Stimulated activated naive B cell treated with anti-CD40 and anti-IgM and Interleukin-4, amounts not matched to agents 10 μg/mL and 1 μg/mL and 100 μg/mL, for 72 hours (primary cell): ENCODE data around the gene STN1.

ENCODE experiments used
- ATAC-seq, 2 donors: fragments of 150-1000 bp; cut with Tn5 transposase; replicated peaks; 2 replicates each; pipeline ENCODE4 v1.10.0; 2021; ENCODE audit warnings: moderate library complexity in 1 of 2
- DNase-seq: peaks from one replicate; pipeline ENCODE4 v3.0.0; 2021
- H3K27ac Mint-ChIP-seq: one replicate; pipeline ENCODE4 v1.8.0; 2022; ENCODE audit warnings: mild to moderate bottlenecking, mixed read lengths
- H3K27me3 Mint-ChIP-seq, 2 donors: one replicate each; pipeline ENCODE4 v1.8.0; 2022; ENCODE audit warnings: mixed read lengths in 2 of 2
- H3K36me3 Mint-ChIP-seq, 2 donors: one replicate each; pipeline ENCODE4 v1.8.0; 2022; ENCODE audit warnings: mixed read lengths in 2 of 2, mild to moderate bottlenecking in 1 of 2
- H3K4me1 Mint-ChIP-seq, 2 donors: one replicate each; pipeline ENCODE4 v1.8.0; 2022; ENCODE audit warnings: mixed read lengths in 2 of 2, mild to moderate bottlenecking in 1 of 2
- H3K4me3 Mint-ChIP-seq, 2 donors: one replicate each; pipeline ENCODE4 v1.8.0; 2022; ENCODE audit warnings: mild to moderate bottlenecking in 2 of 2, mixed read lengths in 2 of 2, moderate library complexity in 1 of 2
- H3K9me3 Mint-ChIP-seq, 2 donors: one replicate each; pipeline ENCODE4 v1.8.0; 2022; ENCODE audit warnings: mixed read lengths in 2 of 2, mild to moderate bottlenecking in 1 of 2

STN1 gene

GRCh38 chr10:103934308-103934707 is 16.3 kb upstream of the STN1 start:
- no peaks in the 10 kb centered on the region for H3K27me3 Mint-ChIP-seq
- no peaks in the 10 kb centered on the region for H3K4me1 Mint-ChIP-seq
- no peaks in the 10 kb centered on the region for H3K9me3 Mint-ChIP-seq
- no peak overlapping the region for H3K4me3 Mint-ChIP-seq
- no peaks in the 10 kb centered on the region for H3K36me3 Mint-ChIP-seq
- ATAC-seq = no peak
- H3K27ac Mint-ChIP-seq = no peak overlapping the region
- DNase-seq = no peak

GRCh38 chr10:103933557-103934121 is 15.7 kb upstream of the STN1 start:
- no peaks in the 10 kb centered on the region for H3K4me1 Mint-ChIP-seq
- H3K27me3 Mint-ChIP-seq = no peaks in the 10 kb centered on the region
- H3K36me3 Mint-ChIP-seq = no peaks in the 10 kb centered on the region
- no peak for DNase-seq
- H3K27ac Mint-ChIP-seq = no peak overlapping the region
- no peaks in the 10 kb centered on the region for H3K9me3 Mint-ChIP-seq
- no peak overlapping the region for H3K4me3 Mint-ChIP-seq
- ATAC-seq = no peak

GRCh38 chr10:103932971-103933370 is 15.0 kb upstream of the STN1 start:
- no peaks in the 10 kb centered on the region for H3K27me3 Mint-ChIP-seq
- H3K36me3 Mint-ChIP-seq = no peaks in the 10 kb centered on the region

GRCh38 chr10:103932271-103932670 is 14.3 kb upstream of the STN1 start:
- Mint-ChIP-seq H3K27ac (no peak overlapping the region), H3K4me3 (no peak overlapping the region), H3K4me1 (no peaks in the 10 kb centered on the region)

More at GRCh38 chr10:103932971-103933370, 15.0 kb upstream of the STN1 start:
- ATAC-seq = no peak
- Mint-ChIP-seq H3K4me3 (no peak overlapping the region), H3K4me1 (no peaks in the 10 kb centered on the region), H3K9me3 (no peaks in the 10 kb centered on the region), H3K27ac (no peak overlapping the region)
- no peak for DNase-seq

GRCh38 chr10:103931603-103932002 is 13.6 kb upstream of the STN1 start:
- H3K27ac Mint-ChIP-seq = no peak overlapping the region
- no peak overlapping the region for H3K4me3 Mint-ChIP-seq
- H3K9me3 Mint-ChIP-seq = no peaks in the 10 kb centered on the region
- no peaks in the 10 kb centered on the region for H3K27me3 Mint-ChIP-seq
- ATAC-seq (no peak), DNase-seq (no peak)
- H3K36me3 Mint-ChIP-seq = no peaks in the 10 kb centered on the region
- H3K4me1 Mint-ChIP-seq = no peaks in the 10 kb centered on the region

More at GRCh38 chr10:103932271-103932670, 14.3 kb upstream of the STN1 start:
- no peaks in the 10 kb centered on the region for H3K9me3 Mint-ChIP-seq
- DNase-seq (no peak), ATAC-seq (no peak)
- no peaks in the 10 kb centered on the region for H3K27me3 Mint-ChIP-seq
- H3K36me3 Mint-ChIP-seq = no peaks in the 10 kb centered on the region

- Mint-ChIP-seq H3K4me1 (no peaks in the 10 kb centered on the region), H3K4me3 (no peak overlapping the region), H3K9me3 (no peaks in the 10 kb centered on the region), H3K27me3 (peaks cover 0 to 4% of the 10 kb centered on the region in 2 donors), H3K36me3 (no peaks in the 10 kb centered on the region), H3K27ac (no peak overlapping the region)
- DNase-seq (no peak), ATAC-seq (no peak)
Measured at GRCh38 chr10:103930881-103931280, 12.9 kb upstream of the STN1 start.

GRCh38 chr10:103930449-103930848 is 12.5 kb upstream of the STN1 start:
- Mint-ChIP-seq H3K27ac (no peak overlapping the region), H3K36me3 (no peaks in the 10 kb centered on the region), H3K4me1 (no peaks in the 10 kb centered on the region), H3K27me3 (peaks cover 0 to 4% of the 10 kb centered on the region in 2 donors), H3K4me3 (no peak overlapping the region), H3K9me3 (no peaks in the 10 kb centered on the region)
- no peak for ATAC-seq
- no peak for DNase-seq

- Mint-ChIP-seq H3K4me1 (no peaks in the 10 kb centered on the region), H3K9me3 (no peaks in the 10 kb centered on the region), H3K27ac (no peak overlapping the region), H3K4me3 (no peak overlapping the region), H3K36me3 (no peaks in the 10 kb centered on the region), H3K27me3 (peaks cover 0 to 4% of the 10 kb centered on the region in 2 donors)
- DNase-seq (no peak), ATAC-seq (no peak)
Measured at GRCh38 chr10:103929381-103929921, 11.5 kb upstream of the STN1 start.

- Mint-ChIP-seq H3K4me1 (no peaks in the 10 kb centered on the region), H3K27ac (no peak overlapping the region), H3K36me3 (no peaks in the 10 kb centered on the region), H3K9me3 (no peaks in the 10 kb centered on the region), H3K4me3 (no peak overlapping the region), H3K27me3 (peaks cover 0 to 4% of the 10 kb centered on the region in 2 donors)
- DNase-seq (no peak), ATAC-seq (no peak)
Measured at GRCh38 chr10:103928784-103929183, 10.8 kb upstream of the STN1 start.

GRCh38 chr10:103926722-103927319 is 8.8 kb upstream of the STN1 start:
- no peaks in the 10 kb centered on the region for H3K9me3 Mint-ChIP-seq
- no peak overlapping the region for H3K27ac Mint-ChIP-seq
- H3K36me3 Mint-ChIP-seq = no peaks in the 10 kb centered on the region
- peaks cover 0 to 4% of the 10 kb centered on the region in 2 donors for H3K27me3 Mint-ChIP-seq
- DNase-seq (no peak), ATAC-seq (no peak)
- H3K4me1 Mint-ChIP-seq = no peaks in the 10 kb centered on the region
- no peak overlapping the region for H3K4me3 Mint-ChIP-seq

- H3K36me3 Mint-ChIP-seq = no peaks in the 10 kb centered on the region
- H3K27ac Mint-ChIP-seq = no peak overlapping the region
- H3K9me3 Mint-ChIP-seq = no peaks in the 10 kb centered on the region
- no peak overlapping the region for H3K4me3 Mint-ChIP-seq
- H3K4me1 Mint-ChIP-seq = no peaks in the 10 kb centered on the region
- peaks cover 0 to 4% of the 10 kb centered on the region in 2 donors for H3K27me3 Mint-ChIP-seq
- no peak for DNase-seq
- ATAC-seq = no peak
Measured at GRCh38 chr10:103925591-103925990, 7.6 kb upstream of the STN1 start.

GRCh38 chr10:103923502-103923901 is 5.5 kb upstream of the STN1 start:
- Mint-ChIP-seq H3K4me1 (peaks cover 0 to 6% of the 10 kb centered on the region in 2 donors), H3K27ac (no peak overlapping the region), H3K36me3 (no peaks in the 10 kb centered on the region), H3K4me3 (no peak overlapping the region), H3K9me3 (no peaks in the 10 kb centered on the region), H3K27me3 (peaks cover 0 to 4% of the 10 kb centered on the region in 2 donors)
- ATAC-seq = no peak
- DNase-seq = no peak

GRCh38 chr10:103922659-103923058 is 4.7 kb upstream of the STN1 start:
- Mint-ChIP-seq H3K9me3 (no peaks in the 10 kb centered on the region), H3K27ac (no peak overlapping the region), H3K4me1 (peaks cover 1 to 10% of the 10 kb centered on the region in 2 donors), H3K4me3 (no peak overlapping the region), H3K27me3 (peaks cover 0 to 4% of the 10 kb centered on the region in 2 donors), H3K36me3 (peaks cover 0 to under 1% of the 10 kb centered on the region in 2 donors)
- DNase-seq (no peak), ATAC-seq (no peak)

GRCh38 chr10:103921750-103922195 is 3.8 kb upstream of the STN1 start:
- Mint-ChIP-seq H3K4me1 (peaks cover 2 to 17% of the 10 kb centered on the region in 2 donors), H3K4me3 (no peak overlapping the region), H3K27ac (no peak overlapping the region), H3K27me3 (peaks cover 0 to 4% of the 10 kb centered on the region in 2 donors), H3K9me3 (no peaks in the 10 kb centered on the region), H3K36me3 (peaks cover 0 to 3% of the 10 kb centered on the region in 2 donors)
- no peak for DNase-seq
- no peak for ATAC-seq

- H3K4me3 Mint-ChIP-seq = no peak overlapping the region
- DNase-seq (no peak), ATAC-seq (no peak)
- no peaks in the 10 kb centered on the region for H3K9me3 Mint-ChIP-seq
- peaks cover 0 to 1% of the 10 kb centered on the region in 2 donors for H3K27me3 Mint-ChIP-seq
- H3K27ac Mint-ChIP-seq = no peak overlapping the region
- peaks cover 2 to 22% of the 10 kb centered on the region in 2 donors for H3K4me1 Mint-ChIP-seq
- peaks cover 0 to 3% of the 10 kb centered on the region in 2 donors for H3K36me3 Mint-ChIP-seq
Measured at GRCh38 chr10:103921248-103921647, 3.3 kb upstream of the STN1 start.
